Subcutaneous abdominal adipose tissue (tissue), 5 donors: ENCODE data around the gene DLGAP3.

Experiments used
- H3K27ac ChIP-seq: one replicate; pipeline ENCODE4 v1.7.0; 2013; ENCODE audit warnings: low read depth, mild to moderate bottlenecking, inconsistent platforms, low read length, moderate library complexity
- H3K27me3 ChIP-seq, 5 donors: one replicate each; pipeline ENCODE4 v1.7.0; 2013; ENCODE audit warnings: low read length in 5 of 5, inconsistent platforms in 1 of 5; ENCODE audit not compliant: control insufficient read depth in 5 of 5, insufficient read depth in 4 of 5
- H3K36me3 ChIP-seq, 5 donors: one replicate each; pipeline ENCODE4 v1.7.0; 2013; ENCODE audit warnings: low read length in 5 of 5; ENCODE audit not compliant: control insufficient read depth in 5 of 5, insufficient read depth in 5 of 5
- H3K4me1 ChIP-seq, 5 donors: one replicate each; pipeline ENCODE4 v1.7.0; 2013; ENCODE audit warnings: low read length in 5 of 5, mild to moderate bottlenecking in 3 of 5, moderate library complexity in 1 of 5; ENCODE audit not compliant: control insufficient read depth in 5 of 5, insufficient read depth in 5 of 5
- H3K4me3 ChIP-seq, 5 donors: one replicate each; pipeline ENCODE4 v1.7.0; 2013; ENCODE audit warnings: low read length in 5 of 5, low read depth in 1 of 5
- H3K9ac ChIP-seq, 5 donors: one replicate each; pipeline ENCODE4 v1.7.0; 2013; ENCODE audit warnings: low read length in 5 of 5, mild to moderate bottlenecking in 4 of 5, moderate library complexity in 3 of 5
- H3K9me3 ChIP-seq, 5 donors: one replicate each; pipeline ENCODE4 v1.7.0; 2013; ENCODE audit warnings: low read length in 5 of 5; ENCODE audit not compliant: control insufficient read depth in 5 of 5
- donor health status: healthy.
- donor health status: healthy.
- donor health status: healthy.
- donor health status: healthy.
- donor health status: healthy.

Gene DLGAP3

GRCh38 chr1:34918977-34919561, 10.4 kb downstream of the DLGAP3 start:
- Histone ChIP-seq H3K27me3 (peaks cover 7 to 23% (median 16%) of the 10 kb centered on the region in 5 donors), H3K9ac (no peak overlapping the region), H3K36me3 (no peaks in the 10 kb centered on the region), H3K4me3 (no peak overlapping the region), H3K27ac (no peak overlapping the region), H3K4me1 (peaks cover 0 to 9% (median 0%) of the 10 kb centered on the region in 5 donors), H3K9me3 (no peaks in the 10 kb centered on the region)

- Histone ChIP-seq H3K27ac (no peak overlapping the region), H3K27me3 (peaks cover 7 to 20% (median 14%) of the 10 kb centered on the region in 5 donors)
These were observed 11.0 kb downstream of the DLGAP3 start for GRCh38 chr1:34918386-34918976.

GRCh38 chr1:34917017-34917416, 12.4 kb downstream of the DLGAP3 start:
- Histone ChIP-seq H3K4me1 (peaks cover 0 to 9% (median 0%) of the 10 kb centered on the region in 5 donors), H3K4me3 (no peak overlapping the region), H3K9me3 (no peaks in the 10 kb centered on the region), H3K27ac (no peak overlapping the region), H3K36me3 (no peaks in the 10 kb centered on the region), H3K27me3 (peaks cover 5 to 15% (median 9%) of the 10 kb centered on the region in 5 donors), H3K9ac (no peak overlapping the region)

More at GRCh38 chr1:34918386-34918976, 11.0 kb downstream of the DLGAP3 start:
- H3K36me3 ChIP-seq, result no peaks in the 10 kb centered on the region
- H3K4me1 ChIP-seq, result peaks cover 0 to 9% (median 0%) of the 10 kb centered on the region in 5 donors
- no peaks in the 10 kb centered on the region for H3K9me3 ChIP-seq
- no peak overlapping the region for H3K4me3 ChIP-seq
- H3K9ac ChIP-seq, result no peak overlapping the region

- H3K36me3 ChIP-seq, result no peaks in the 10 kb centered on the region
- H3K9me3 ChIP-seq, result no peaks in the 10 kb centered on the region
- peaks cover 0 to 9% (median 0%) of the 10 kb centered on the region in 5 donors for H3K4me1 ChIP-seq
- no peak overlapping the region for H3K9ac ChIP-seq
- H3K4me3 ChIP-seq, result no peak overlapping the region
- no peak overlapping the region for H3K27ac ChIP-seq
- peaks cover 0 to 15% (median 7%) of the 10 kb centered on the region in 5 donors for H3K27me3 ChIP-seq
These were observed 13.3 kb downstream of the DLGAP3 start for GRCh38 chr1:34916104-34916503.

DNA sequence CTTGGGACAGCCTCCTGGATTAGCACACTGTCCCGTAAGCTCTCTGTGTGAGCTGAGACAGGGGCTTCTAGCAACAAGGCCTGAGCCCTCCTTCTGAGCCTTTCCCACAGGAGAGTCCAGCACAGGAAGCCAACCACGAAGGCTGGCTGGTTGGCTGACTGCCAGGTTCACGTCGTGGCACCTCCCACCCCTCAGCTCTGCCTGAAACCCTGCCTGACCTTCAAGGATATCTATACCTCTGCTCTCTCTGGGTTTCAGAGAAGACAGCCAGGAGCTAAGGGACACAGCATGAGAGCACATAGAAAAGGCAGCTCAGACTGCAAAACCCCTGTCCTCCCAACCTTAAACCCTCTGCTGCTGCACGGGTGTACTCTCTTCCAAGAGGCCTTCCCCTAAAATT, 13.9 kb downstream of the DLGAP3 start:
- H3K4me1 ChIP-seq, result peaks cover 0 to 9% (median 0%) of the 10 kb centered on the region in 5 donors
- no peak overlapping the region for H3K4me3 ChIP-seq
- H3K36me3 ChIP-seq, result no peaks in the 10 kb centered on the region
- H3K9me3 ChIP-seq, result no peaks in the 10 kb centered on the region
- no peak overlapping the region for H3K9ac ChIP-seq
- H3K27me3 ChIP-seq, result peaks cover 0 to 15% (median 7%) of the 10 kb centered on the region in 5 donors
- H3K27ac ChIP-seq, result no peak overlapping the region

DNA sequence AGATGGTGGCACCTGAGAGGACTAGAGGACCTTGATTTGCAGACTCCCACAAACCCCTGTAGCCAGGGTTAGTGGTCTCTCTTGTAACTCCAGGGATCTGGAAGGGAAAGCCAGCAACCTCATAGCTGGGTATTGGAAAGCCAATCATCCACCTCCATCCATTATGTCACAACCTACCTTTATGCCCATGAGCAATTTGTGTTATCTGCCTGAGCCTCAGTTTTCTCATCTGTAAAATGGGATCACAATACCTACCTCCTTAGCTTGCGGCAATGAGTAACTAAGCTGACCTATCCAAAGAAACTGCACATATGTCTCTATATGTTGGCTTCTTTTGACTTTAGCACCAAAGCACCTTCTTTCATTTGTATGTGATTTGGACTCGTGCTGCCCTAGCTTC, 14.5 kb downstream of the DLGAP3 start:
- H3K36me3 ChIP-seq, result no peaks in the 10 kb centered on the region
- peaks cover 0 to 12% (median 7%) of the 10 kb centered on the region in 5 donors for H3K27me3 ChIP-seq
- H3K4me3 ChIP-seq, result no peak overlapping the region
- no peak overlapping the region for H3K27ac ChIP-seq
- peaks cover 0 to 9% (median 0%) of the 10 kb centered on the region in 5 donors for H3K4me1 ChIP-seq
- no peaks in the 10 kb centered on the region for H3K9me3 ChIP-seq
- H3K9ac ChIP-seq, result no peak overlapping the region

DNA sequence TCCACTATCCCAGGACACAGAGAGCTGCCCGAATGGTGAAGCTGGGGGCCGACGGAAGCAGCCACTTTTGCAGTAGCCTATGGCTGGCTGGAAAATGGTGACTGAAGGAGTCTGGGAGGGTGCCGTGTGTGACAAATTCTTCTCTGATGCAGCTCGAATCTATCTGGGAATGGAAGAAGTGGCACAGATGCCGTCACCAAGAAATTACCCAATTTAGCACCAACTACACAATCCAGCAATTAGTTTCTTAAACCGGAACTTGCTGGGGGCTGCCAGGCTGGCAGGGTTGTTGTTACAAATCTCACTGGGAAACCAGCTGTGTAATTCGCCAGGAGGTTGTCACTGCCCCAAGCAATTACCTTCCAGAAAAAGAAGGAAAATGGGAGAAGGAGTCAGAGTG, 18.0 kb downstream of the DLGAP3 start:
- no peak overlapping the region for H3K4me3 ChIP-seq
- H3K9me3 ChIP-seq, result no peaks in the 10 kb centered on the region
- H3K27me3 ChIP-seq, result peaks cover 0 to 12% (median 6%) of the 10 kb centered on the region in 5 donors
- no peak overlapping the region for H3K27ac ChIP-seq
- H3K9ac ChIP-seq, result no peak overlapping the region
- no peaks in the 10 kb centered on the region for H3K4me1 ChIP-seq
- H3K36me3 ChIP-seq, result no peaks in the 10 kb centered on the region

DNA sequence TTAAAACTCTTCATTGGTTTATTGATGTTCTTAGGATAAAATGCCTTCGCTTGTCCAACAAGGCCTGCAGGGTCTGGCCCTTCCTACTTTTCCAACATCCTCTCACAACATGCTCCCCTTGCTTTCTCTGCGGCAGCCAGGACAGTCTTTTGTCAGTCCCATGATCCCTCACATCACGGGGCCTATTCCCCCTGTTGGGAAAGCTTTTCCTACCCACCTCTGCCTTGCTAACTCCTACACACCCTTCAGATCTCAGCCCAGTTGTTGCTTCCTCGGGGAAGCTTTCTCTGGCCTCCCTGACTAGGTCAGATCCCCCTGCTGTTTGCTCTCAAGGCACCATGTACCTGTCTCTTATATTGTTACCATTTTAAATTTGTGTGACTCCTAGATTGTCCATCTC, 19.0 kb downstream of the DLGAP3 start:
- H3K4me3 ChIP-seq, result no peak overlapping the region
- no peak overlapping the region for H3K27ac ChIP-seq
- no peak overlapping the region for H3K9ac ChIP-seq
- H3K27me3 ChIP-seq, result peaks cover 2 to 10% (median 6%) of the 10 kb centered on the region in 5 donors
- no peaks in the 10 kb centered on the region for H3K4me1 ChIP-seq
- H3K9me3 ChIP-seq, result no peaks in the 10 kb centered on the region
- H3K36me3 ChIP-seq, result no peaks in the 10 kb centered on the region

- Histone ChIP-seq H3K27ac (no peak overlapping the region), H3K4me1 (no peaks in the 10 kb centered on the region), H3K9me3 (no peaks in the 10 kb centered on the region), H3K27me3 (peaks cover 2 to 8% (median 6%) of the 10 kb centered on the region in 5 donors), H3K36me3 (no peaks in the 10 kb centered on the region), H3K4me3 (no peak overlapping the region), H3K9ac (no peak overlapping the region)
These were observed 21.1 kb downstream of the DLGAP3 start for GRCh38 chr1:34908369-34908768.

DNA sequence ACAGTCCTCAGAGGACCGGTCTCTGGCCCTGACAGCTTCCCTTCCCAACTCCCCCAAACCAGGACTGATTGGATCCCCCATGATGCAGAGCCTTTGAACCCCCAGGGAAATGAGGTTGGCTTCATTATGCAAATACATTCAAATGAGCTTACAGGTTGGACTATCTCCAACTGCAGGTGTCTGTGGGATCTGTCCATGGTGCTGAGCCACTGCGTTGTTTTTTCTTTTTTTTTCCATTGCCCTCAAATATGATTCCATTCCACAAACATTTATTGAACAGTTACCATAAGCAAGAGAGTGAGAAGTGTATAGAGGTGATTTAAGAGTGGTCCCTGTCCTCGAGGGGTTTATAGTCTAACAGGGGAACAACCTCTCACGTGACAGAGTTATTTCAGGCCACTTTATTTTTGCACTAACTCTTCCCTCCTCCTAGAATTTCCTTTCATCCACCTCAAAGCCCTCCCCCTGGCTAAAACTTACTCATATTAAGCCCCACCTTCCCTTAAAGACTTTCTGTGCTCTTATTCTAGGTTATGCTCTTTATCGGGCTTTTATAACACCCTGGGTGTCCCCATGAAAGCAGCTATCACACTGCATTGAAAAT, 21.9 kb downstream of the DLGAP3 start:
- Histone ChIP-seq H3K27ac (no peak overlapping the region), H3K27me3 (peaks cover 4 to 13% (median 6%) of the 10 kb centered on the region in 5 donors), H3K4me3 (no peak overlapping the region), H3K9ac (no peak overlapping the region), H3K36me3 (no peaks in the 10 kb centered on the region), H3K9me3 (no peaks in the 10 kb centered on the region), H3K4me1 (no peaks in the 10 kb centered on the region)
